Stimulated activated CD4-positive, alpha-beta T cell treated with anti-CD3 and anti-CD28 coated beads, Interleukin-2, amount 100 ng/mL, for 4 hours (primary cell): Measurements from ENCODE around the gene PPP1R37.

Experiments
- DNase-seq: peaks from one replicate; pipeline ENCODE4 v3.0.0-alpha.2; 2020; ENCODE audit warnings: low read depth

PPP1R37 gene

GRCh38 chr19:45071545-45071938 is 21.4 kb upstream of the PPP1R37 start:
- no peak for DNase-seq

GRCh38 chr19:45071969-45072790 is 20.8 kb upstream of the PPP1R37 start:
- DNase-seq = no peak

DNA sequence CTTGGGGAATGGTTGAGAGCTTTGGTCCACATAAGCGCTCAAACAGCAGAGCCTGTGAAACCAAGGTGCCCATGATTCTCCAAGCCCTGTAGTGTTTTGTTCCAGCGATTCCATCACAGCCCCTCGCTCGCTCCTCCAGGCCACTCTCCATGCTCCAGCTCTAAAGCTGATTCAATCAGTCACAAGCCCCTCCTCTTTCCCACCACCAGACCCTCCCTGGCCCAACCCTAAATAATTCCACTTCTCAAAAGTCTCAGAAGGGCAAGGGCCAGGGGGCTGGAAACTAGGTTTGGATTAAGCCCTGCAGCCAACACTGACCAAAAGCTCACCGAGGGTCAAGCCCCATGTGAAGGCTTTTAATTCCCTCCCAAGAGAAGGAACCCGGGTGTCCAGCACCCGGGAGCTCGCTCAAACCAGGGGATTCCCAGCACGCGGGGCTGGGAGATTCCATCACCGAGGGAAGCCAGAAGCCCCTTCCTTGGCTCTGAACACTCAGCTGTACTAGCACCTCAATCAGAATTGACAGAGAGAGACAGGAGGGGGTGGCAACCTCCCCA is 18.2 kb upstream of the PPP1R37 start:
- no peak for DNase-seq

- DNase-seq = no peak
Measured at GRCh38 chr19:45075301-45076028, 17.5 kb upstream of the PPP1R37 start.

DNA sequence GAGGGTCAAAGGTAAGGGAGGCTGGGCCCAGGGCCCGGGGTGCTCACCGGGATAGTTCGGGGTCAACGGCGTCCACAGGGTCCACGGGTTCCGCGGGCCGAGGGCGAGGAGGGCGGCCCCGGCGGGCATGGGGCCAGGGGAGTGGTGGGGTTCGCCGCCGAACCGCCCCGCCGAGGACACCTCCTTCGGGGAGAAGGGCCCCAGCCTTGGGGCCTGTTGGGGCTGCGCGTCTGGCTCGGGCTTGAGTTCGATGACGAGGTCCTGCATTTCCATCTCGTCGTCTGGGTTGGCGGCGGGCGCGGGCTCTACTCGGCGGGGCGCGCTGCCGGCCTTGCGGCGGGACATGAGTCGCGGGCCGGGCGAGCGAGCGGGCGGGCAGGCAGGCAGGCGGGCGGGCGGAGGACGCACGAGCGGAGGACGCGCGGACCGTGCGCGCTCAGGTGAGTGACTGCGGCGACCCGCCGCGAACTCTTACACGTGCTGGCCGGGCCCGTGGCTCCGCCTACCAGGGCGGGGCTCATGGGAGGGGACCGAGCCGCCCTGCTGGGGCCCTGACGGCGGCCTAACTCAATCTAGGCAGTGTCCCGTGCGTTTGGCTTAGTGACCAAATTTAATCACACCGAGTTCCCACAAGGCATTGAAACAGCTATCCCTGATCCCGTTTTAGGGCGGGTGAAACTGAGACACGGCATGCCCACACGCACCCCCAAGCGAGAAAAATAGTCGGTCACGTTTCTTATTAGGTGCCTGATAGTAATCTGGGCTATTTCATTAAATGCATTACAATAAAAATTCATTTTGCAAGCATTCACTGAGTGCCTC is 16.7 kb upstream of the PPP1R37 start, which contains the start of gene ZNF296:
Gene ZNF296 (minus strand): TSS at position 450 of the 822 bp plus-strand sequence. CDS start 105 bp downstream, at position 345.
- DNase-seq = peak; percentile 75

GRCh38 chr19:45076851-45077730 is 15.9 kb upstream of the PPP1R37 start:
- no peak for DNase-seq

DNA sequence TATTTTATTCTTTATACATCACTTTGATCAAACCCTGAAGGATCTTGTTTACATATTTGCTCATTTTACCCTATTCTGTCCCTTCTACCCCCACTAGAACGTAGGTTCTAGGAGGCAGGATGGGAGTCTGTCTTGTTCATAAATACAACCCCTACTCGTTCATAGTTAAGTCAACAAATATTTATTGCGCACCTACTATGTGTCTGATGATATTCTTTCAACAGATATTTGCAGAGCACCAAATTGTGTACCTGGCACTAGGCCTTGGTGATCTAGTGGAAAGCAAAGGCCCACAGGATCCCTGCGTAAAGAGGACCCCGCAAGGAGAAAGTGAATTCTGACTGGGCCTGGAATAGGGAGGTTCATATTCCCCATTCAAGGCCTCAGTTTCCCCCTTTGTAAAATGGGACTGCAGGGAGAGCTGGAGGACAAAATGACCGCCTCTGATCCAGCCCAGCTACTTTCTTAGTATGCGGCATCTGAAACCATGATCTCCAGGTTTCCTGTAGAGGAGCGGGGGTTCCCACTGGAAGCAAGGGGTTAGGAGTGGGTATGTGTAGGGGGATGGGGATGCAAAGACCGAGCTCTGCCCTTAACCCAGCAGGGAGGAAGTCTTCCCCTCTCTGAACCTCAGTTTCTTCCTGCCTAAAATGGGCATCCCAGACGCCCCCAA is 14.5 kb upstream of the PPP1R37 start:
- no peak for DNase-seq

DNA sequence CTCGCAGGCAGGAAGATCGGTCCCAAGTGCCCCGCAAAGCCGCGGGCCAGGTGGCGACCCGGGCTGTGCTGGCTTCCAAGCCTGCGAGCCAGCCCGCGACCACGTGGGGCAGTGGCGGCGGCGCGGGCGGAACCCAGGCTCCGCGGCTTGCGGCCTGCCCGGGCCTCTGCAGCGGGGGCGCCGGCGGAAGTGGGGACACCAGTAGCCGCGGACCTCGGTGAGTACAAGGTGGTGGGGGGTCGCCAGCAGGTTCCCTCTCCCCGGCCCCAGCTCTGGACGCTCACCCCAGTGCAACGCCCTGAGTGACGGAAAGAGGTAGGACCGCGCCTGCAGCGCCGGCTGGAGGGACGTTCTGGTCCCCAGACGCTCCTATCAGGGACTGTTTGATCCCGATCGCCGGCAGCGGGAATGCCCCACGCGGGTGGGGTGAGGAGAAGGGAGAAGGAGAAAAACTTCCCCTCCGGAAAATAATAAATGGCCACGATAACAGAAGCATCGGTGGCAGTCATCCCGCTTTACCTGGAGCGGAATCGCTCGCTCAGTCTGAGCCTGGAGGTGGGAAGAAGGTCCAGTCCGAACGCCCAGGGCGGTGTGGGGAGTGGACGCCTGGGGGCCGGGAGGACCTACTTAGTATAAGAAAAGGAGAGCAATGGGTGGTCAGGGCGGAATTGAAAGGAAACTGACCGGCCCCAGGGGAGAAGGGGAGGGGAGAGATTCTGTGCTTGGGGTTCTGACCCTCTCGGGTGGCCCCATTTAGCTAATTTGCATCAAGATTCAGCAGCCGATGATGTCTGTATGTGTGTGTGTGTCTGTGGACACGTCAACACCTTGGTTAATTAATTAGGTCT is 13.7 kb upstream of the PPP1R37 start, which contains the start of gene GEMIN7:
Gene GEMIN7 (plus strand): TSS at position 198 of the 848 bp plus-strand sequence. CDS start 10,855 bp downstream, outside the sequence.
- DNase-seq = peak; percentile 72

DNA sequence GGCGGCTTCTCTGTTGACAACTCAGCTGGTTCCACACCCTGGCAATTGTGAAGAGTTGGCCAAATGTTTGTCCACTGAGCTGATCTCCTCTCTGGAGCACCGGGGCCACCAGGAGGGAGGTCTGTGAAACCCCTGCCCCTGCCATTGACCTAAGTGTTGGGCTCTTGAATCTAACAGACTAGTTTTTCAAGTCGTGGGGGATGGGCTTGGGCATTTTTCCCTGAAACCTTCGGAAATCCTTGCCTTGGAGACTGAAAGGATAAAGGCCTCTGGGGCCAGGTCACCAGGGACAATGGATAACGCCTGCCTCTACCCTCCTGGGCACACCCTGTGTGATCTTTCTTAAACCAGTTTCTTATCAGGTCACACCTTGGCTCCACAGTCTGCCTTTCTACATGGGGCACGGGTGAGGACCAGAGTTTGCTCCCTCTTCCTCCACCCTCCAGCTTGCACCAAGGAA is 13.0 kb upstream of the PPP1R37 start:
- no peak for DNase-seq

- no peak for DNase-seq
Measured at GRCh38 chr19:45082170-45082569, 10.8 kb upstream of the PPP1R37 start.

DNA sequence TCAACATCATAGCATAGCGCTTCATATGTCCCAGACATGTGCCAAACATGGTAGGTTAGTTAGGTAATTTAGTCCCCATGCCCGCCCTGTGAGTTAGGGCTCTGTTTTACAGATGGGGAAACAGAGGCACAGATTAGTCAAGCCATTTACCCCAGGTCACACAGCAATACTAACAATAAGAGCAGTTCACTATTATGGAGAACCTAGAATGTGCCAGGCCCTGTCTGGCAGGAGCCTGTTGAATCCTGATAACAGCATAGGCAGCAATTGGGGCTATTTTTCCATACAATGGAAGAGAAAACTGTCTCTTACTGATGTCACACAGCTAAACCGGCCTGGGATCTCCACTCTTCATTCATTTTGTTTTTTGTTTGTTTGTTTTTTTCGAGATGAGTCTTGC is 6.5 kb upstream of the PPP1R37 start:
- no peak for DNase-seq

GRCh38 chr19:45087531-45087930 is 5.4 kb upstream of the PPP1R37 start:
- DNase-seq = no peak

GRCh38 chr19:45090034-45090433 is 2.9 kb upstream of the PPP1R37 start:
- DNase-seq = no peak

DNA sequence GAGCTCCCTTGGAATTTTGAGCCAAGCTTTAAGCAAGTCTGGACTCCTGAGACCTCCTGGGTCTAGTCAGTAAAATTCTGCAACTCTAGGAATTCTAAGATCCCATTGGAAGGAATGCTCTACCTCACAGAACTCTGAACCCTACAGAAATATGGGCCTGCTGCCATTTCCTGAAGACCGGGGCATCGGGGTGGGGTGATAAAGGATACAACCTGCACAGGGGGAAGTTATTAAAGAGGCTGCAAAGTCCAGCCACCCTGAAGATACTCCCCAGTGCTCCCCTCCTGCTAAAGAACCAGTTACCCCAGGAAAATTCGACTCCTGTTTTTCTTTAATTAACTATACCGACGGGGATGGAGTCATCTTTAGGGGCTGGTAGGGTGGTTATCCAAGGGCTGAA is 2.4 kb upstream of the PPP1R37 start:
- no peak for DNase-seq

DNA sequence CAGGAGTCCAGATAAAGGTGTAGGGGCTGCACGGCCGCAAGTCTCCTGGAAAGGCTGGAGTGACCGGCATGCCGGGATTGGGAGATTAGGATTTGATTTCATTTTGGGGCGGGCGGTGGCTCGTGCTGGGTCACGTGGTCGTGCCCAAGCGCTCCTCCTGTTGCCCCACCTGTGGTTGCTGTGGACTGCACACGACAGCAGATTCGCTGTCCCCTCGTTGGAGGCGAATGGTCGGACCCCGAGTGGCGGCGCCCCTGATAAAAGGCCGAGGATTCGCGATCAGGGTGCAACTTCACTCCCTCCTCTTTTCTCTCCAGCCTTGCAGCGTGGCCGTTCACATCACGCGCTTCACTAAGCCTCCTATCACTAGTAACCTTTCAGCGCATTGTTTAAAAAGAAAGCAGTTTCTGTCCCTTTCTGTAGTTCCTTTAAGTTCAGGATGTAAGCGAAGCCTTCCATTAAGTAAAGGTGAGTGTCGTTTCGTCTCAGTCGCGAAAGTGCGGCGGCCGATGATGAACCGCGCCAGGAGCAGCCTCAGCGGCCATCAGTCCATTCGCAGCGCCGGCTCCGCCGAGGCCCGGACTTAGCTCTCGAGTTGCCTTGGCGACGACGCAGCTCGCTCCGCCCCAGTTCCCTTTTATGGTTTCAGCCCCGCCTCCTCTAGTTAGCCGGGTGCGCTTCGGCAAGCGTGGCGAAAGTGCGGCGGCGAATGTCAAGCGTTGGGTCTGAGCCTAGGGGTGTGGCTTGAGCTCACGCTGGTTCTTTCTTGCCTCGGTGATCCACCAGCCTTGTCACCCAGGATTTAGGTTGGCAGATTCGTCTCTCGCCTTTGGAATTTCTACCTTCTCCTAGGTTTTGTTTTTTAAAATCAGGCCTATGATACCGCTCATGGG is 1.7 kb upstream of the PPP1R37 start:
- peak; percentile 92 for DNase-seq

DNA sequence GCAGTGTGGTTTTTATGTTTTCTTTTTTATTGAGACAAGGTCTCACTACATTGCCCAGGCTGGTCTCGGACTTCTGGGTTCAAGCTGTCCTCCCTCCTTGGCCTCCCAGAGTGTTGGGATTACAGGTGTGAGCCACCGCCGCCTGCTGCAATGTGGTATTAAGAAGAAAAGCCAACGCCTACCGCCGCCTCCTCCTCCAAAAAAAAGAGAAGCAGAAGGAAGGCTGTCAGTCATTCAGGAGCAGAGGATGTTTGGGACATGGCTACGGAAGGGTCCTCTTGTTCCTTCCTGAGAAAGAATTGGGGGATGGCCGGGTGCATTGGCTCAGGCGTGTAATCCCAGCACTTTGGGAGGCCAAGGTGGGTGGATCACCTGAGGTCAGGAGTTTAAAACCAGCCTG is 1.2 kb downstream of the PPP1R37 start:
- no peak for DNase-seq

GRCh38 chr19:45094707-45095106 is 1.7 kb downstream of the PPP1R37 start:
- no peak for DNase-seq
